Ovary (tissue), 3 donors: Measurements from ENCODE around the gene SAAL1.

ENCODE experiments used
- EP300 ChIP-seq: sonication (generic); formaldehyde crosslinking; IDR thresholded peaks from one replicate; pipeline ENCODE4 v1.6.1; 2017; ENCODE audit warnings: antibody characterized with exemption
- TF ChIP-seq, protein P1 (sequence below), 3 donors: fragments of 450-650 bp in 2 of 3; fragments of 200-600 bp in 1 of 3; IDR thresholded peaks; one replicate each; pipeline versions ENCODE4 v1.5.1 to v1.8.0; 2016 to 2022; ENCODE audit warnings: antibody characterized with exemption in 3 of 3, mild to moderate bottlenecking in 1 of 3
- donor health status: DM: no; HTN: no; CAD: no.

DNA sequence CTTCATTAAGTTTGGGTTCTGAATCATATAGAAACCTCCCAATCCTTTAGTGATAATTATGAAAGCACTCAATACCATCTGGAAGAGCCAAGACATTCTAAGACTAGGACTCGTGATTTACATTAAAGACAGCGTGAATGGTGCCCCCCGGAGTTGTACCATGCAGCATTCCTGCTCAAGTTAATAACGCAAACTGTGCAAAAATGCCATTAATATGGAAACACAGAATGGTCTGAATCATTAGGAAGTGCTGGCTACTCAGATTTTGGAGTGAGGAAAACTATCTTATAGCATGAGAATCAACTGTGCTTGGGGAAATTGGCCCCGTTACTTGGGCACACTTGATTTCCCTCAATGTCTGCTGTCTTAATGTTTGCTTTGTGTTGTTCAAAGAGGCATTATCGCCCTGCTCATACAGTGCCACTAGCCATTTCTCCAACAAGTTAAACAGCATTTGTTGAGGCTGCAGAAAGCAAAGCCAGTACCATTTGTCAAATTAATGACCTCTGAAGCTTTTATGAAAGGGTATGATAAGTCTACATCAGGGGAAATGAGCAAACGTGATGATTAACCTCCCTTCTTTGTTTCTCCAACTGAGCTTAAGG is 41.3 kb downstream of the SAAL1 start:
- TF ChIP-seq, protein P1, sequence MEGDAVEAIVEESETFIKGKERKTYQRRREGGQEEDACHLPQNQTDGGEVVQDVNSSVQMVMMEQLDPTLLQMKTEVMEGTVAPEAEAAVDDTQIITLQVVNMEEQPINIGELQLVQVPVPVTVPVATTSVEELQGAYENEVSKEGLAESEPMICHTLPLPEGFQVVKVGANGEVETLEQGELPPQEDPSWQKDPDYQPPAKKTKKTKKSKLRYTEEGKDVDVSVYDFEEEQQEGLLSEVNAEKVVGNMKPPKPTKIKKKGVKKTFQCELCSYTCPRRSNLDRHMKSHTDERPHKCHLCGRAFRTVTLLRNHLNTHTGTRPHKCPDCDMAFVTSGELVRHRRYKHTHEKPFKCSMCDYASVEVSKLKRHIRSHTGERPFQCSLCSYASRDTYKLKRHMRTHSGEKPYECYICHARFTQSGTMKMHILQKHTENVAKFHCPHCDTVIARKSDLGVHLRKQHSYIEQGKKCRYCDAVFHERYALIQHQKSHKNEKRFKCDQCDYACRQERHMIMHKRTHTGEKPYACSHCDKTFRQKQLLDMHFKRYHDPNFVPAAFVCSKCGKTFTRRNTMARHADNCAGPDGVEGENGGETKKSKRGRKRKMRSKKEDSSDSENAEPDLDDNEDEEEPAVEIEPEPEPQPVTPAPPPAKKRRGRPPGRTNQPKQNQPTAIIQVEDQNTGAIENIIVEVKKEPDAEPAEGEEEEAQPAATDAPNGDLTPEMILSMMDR (IDR thresholded peaks at IDR 0.05): no peak
- no peak for TF ChIP-seq EP300
